HCT116 (cell line): ENCODE results near the gene TMEM239. TPM values are rescaled to one million over a fixed set of nuclear protein-coding genes. Genes with fewer than 3 reads are reported as not detected.

Experiments used
- ATAC-seq: fragments of 200-7000 bp; cut with Tn5 transposase; 2 replicates; pipeline ENCODE4 v1.9.1; 2020; ENCODE audit warnings: mild to moderate bottlenecking, moderate library complexity
- BruUV-seq: library from RNA; stranded (reverse); fragments of 400-500 nt; replicated peaks from 2 replicates; lab custom pipeline; 2021; lab: Mats Ljungman, UMichigan
- CTCF ChIA-PET: fragments of 300-600 bp; sonication (Branson Sonifier 250); formaldehyde crosslinking; loops from one replicate; lab custom pipeline; 2021; ENCODE audit warnings: antibody characterized with exemption; lab: Charles Lee
- POLR2A ChIA-PET: fragments of 300-600, 350-600 bp; sonication (Branson Sonifier 250); formaldehyde crosslinking; loops from one replicate; lab custom pipeline; 2021; ENCODE audit warnings: antibody characterized with exemption; lab: Charles Lee
- RAD21 ChIA-PET, 2 experiments: fragments of 300-600 bp; sonication (Branson Sonifier 250); formaldehyde crosslinking; loops; one replicate each; lab custom pipeline; 2023; ENCODE audit warnings: low total read pairs in 2 of 2; ENCODE audit not compliant: uncharacterized antibody in 2 of 2, unreplicated experiment in 2 of 2, low non-redundant PET in 1 of 2; lab: Charles Lee
- DNase-seq: peaks from one replicate; pipeline ENCODE4 v3.0.0-alpha.2; 2010; ENCODE audit warnings: low read depth, low spot score
- H2AFZ ChIP-seq: fragments of 200-600 bp; shearing (Covaris generic), sonication (generic); 2 replicates; pipeline ENCODE4 v1.6.1; 2017; ENCODE audit warnings: low read depth, mixed run types, mixed read lengths, antibody characterized with exemption, low read length; ENCODE audit not compliant: poor library complexity, severe bottlenecking
- H3K27ac ChIP-seq: 2 replicates; pipeline ENCODE4 v1.5.1; 2012; ENCODE audit warnings: low read depth, low read length
- H3K27me3 ChIP-seq: fragments of 200-600 bp; sonication (generic); 2 replicates; pipeline ENCODE4 v1.6.1; 2016; ENCODE audit warnings: mixed run types, low read length, mixed read lengths; ENCODE audit not compliant: insufficient read depth
- H3K36me3 ChIP-seq, 2 experiments: fragments of 200-500 bp in 1 of 2; fragments of 200-600 bp in 1 of 2; sonication (Bioruptor generic) in 1 of 2; sonication (generic) in 1 of 2; 2 replicates each; pipeline versions ENCODE4 v1.5.1 to v1.6.1; 2014 to 2016; ENCODE audit warnings: low read length in 2 of 2, inconsistent platforms in 1 of 2, mixed read lengths in 1 of 2, mixed run types in 1 of 2; ENCODE audit not compliant: insufficient read depth in 2 of 2, control insufficient read depth in 1 of 2
- H3K4me1 ChIP-seq, 2 experiments: fragments of 200-600 bp in 1 of 2; sonication (generic) in 1 of 2; 2 replicates each; pipeline versions ENCODE4 v1.5.1 to v1.6.1; 2012 to 2017; ENCODE audit warnings: low read length in 2 of 2, inconsistent platforms in 1 of 2, mild to moderate bottlenecking in 1 of 2, mixed read lengths in 1 of 2, mixed run types in 1 of 2, moderate library complexity in 1 of 2; ENCODE audit not compliant: insufficient read depth in 2 of 2, control insufficient read depth in 1 of 2
- H3K4me2 ChIP-seq: fragments of 200-600 bp; sonication (generic); 2 replicates; pipeline ENCODE4 v1.6.1; 2017; ENCODE audit warnings: mixed run types, low read length, mixed read lengths
- H3K4me3 ChIP-seq, 2 experiments: fragments of 200-600 bp in 1 of 2; sonication (generic) in 1 of 2; replicated peaks in 1 of 2; 2 replicates each; pipeline ENCODE4 v1.5.1; 2011 to 2016; ENCODE audit warnings: low read length in 2 of 2, control low read depth in 1 of 2, low read depth in 1 of 2, mild to moderate bottlenecking in 1 of 2, mixed read lengths in 1 of 2, mixed run types in 1 of 2
- H3K79me2 ChIP-seq: fragments of 200-600 bp; sonication (generic); 2 replicates; pipeline ENCODE4 v1.6.1; 2017; ENCODE audit warnings: mild to moderate bottlenecking, mixed run types, low read length, moderate library complexity, mixed read lengths; ENCODE audit not compliant: insufficient read depth
- H3K9ac ChIP-seq: fragments of 200-600 bp; sonication (generic); 2 replicates; pipeline ENCODE4 v1.6.1; 2016; ENCODE audit warnings: low read length, mixed read lengths
- H3K9me2 ChIP-seq: fragments of 200-600 bp; sonication (generic), shearing (Covaris generic); 2 replicates; pipeline ENCODE4 v1.6.1; 2017; ENCODE audit warnings: mixed run types, mild to moderate bottlenecking, moderate library complexity; ENCODE audit not compliant: insufficient read depth
- H3K9me3 ChIP-seq, 2 experiments: fragments of 200-500 bp in 1 of 2; fragments of 200-600 bp in 1 of 2; sonication (Bioruptor generic) in 1 of 2; sonication (generic) in 1 of 2; 2 replicates each; pipeline ENCODE4 v1.6.1; 2014 to 2017; ENCODE audit warnings: low read length in 2 of 2, mixed read lengths in 2 of 2, inconsistent platforms in 1 of 2, low read depth in 1 of 2, mild to moderate bottlenecking in 1 of 2, mixed run types in 1 of 2, moderate library complexity in 1 of 2; ENCODE audit not compliant: control insufficient read depth in 1 of 2, insufficient read depth in 1 of 2
- H4K20me1 ChIP-seq: fragments of 200-600 bp; sonication (generic), shearing (Covaris generic); 2 replicates; pipeline ENCODE4 v1.6.1; 2017; ENCODE audit warnings: mixed run types, mild to moderate bottlenecking, moderate library complexity; ENCODE audit not compliant: insufficient read depth
- CBX3 ChIP-seq: IDR thresholded peaks from 2 replicates; pipeline ENCODE4 v1.6.1; 2012; ENCODE audit warnings: low read depth
- CEBPB ChIP-seq: IDR thresholded peaks from 2 replicates; pipeline ENCODE4 v1.6.1; 2012; ENCODE audit warnings: low read depth
- CTCF ChIP-seq, 3 experiments: fragments of 200-600 bp in 1 of 3; sonication (generic) in 1 of 3; IDR thresholded peaks in 2 of 3; conservative IDR thresholded peaks in 1 of 3; 2 replicates each; pipeline ENCODE4 v1.5.1; 2012 to 2017; ENCODE audit warnings: low read depth in 2 of 3, low read length in 2 of 3, antibody characterized with exemption in 1 of 3, borderline replicate concordance in 1 of 3, control low read depth in 1 of 3, mild to moderate bottlenecking in 1 of 3, mixed read lengths in 1 of 3, mixed run types in 1 of 3, moderate library complexity in 1 of 3; ENCODE audit not compliant: insufficient read depth in 1 of 3
- EGR1 ChIP-seq: IDR thresholded peaks from 2 replicates; pipeline ENCODE4 v1.6.1; 2012; ENCODE audit warnings: low read depth
- EZH2 ChIP-seq: fragments of 200-600 bp; sonication (generic); IDR thresholded peaks from 2 replicates; pipeline ENCODE4 v1.6.1; 2017; ENCODE audit warnings: antibody characterized with exemption, mixed run types
- EZH2phosphoT487 ChIP-seq: fragments of 200-600 bp; IDR thresholded peaks from 2 replicates; pipeline ENCODE4 v1.6.1; 2018; ENCODE audit warnings: antibody characterized with exemption, borderline replicate concordance
- FOSL1 ChIP-seq: IDR thresholded peaks from 2 replicates; pipeline ENCODE4 v1.6.1; 2012; ENCODE audit warnings: low read depth
- JUND ChIP-seq: IDR thresholded peaks from 2 replicates; pipeline ENCODE4 v1.6.1; 2012
- MAX ChIP-seq: IDR thresholded peaks from 2 replicates; pipeline ENCODE4 v1.6.1; 2012
- POLR2AphosphoS5 ChIP-seq: IDR thresholded peaks from 2 replicates; pipeline ENCODE4 v1.6.1; 2011; ENCODE audit warnings: mild to moderate bottlenecking, low read depth, low read length, moderate library complexity
- RAD21 ChIP-seq: IDR thresholded peaks from 2 replicates; pipeline ENCODE4 v1.6.1; 2012; ENCODE audit warnings: low read depth, mild to moderate bottlenecking
- SIN3A ChIP-seq: IDR thresholded peaks from 2 replicates; pipeline ENCODE4 v1.6.1; 2012; ENCODE audit warnings: low read depth
- SP1 ChIP-seq: IDR thresholded peaks from 2 replicates; pipeline ENCODE4 v1.6.1; 2012; ENCODE audit warnings: low read depth
- TCF7L2 ChIP-seq: IDR thresholded peaks from 2 replicates; pipeline ENCODE4 v1.7.0; 2011; ENCODE audit warnings: borderline replicate concordance, inconsistent platforms; ENCODE audit not compliant: insufficient read depth, insufficient read length; ENCODE audit errors: extremely low read depth
- YY1 ChIP-seq: IDR thresholded peaks from 2 replicates; pipeline ENCODE4 v1.6.1; 2011; ENCODE audit warnings: low read length, low read depth, moderate library complexity, mild to moderate bottlenecking; ENCODE audit not compliant: insufficient replicate concordance; ENCODE audit errors: extremely low read depth
- ZFX ChIP-seq: fragments of 450-650 bp; IDR thresholded peaks from 2 replicates; pipeline ENCODE4 v1.6.1; 2017
- ZNF274 ChIP-seq: fragments of 200-500 bp; sonication (Bioruptor generic); IDR thresholded peaks from 2 replicates; pipeline ENCODE4 v1.6.1; 2014; ENCODE audit warnings: mild to moderate bottlenecking, low read depth, low read length, inconsistent platforms
- intact Hi-C: fragments of 100-400 bp; cut with micrococcal nuclease; formaldehyde crosslinking; loops from 2 replicates; pipeline ENCODE4 v1.10.0; 2022
- total RNA-seq: library from RNA; stranded (reverse); gene quantifications from one replicate; pipeline ENCODE4 v1.2.1, GENCODE V29; 2021; ENCODE audit not compliant: unreplicated experiment
- TF ChIP-seq, protein P1 (sequence below): IDR thresholded peaks from 2 replicates; pipeline ENCODE4 v1.6.1; 2012
- TF ChIP-seq, protein P2 (sequence below): IDR thresholded peaks from 2 replicates; pipeline ENCODE4 v1.6.1; 2011; ENCODE audit warnings: mild to moderate bottlenecking, low read length, moderate library complexity; ENCODE audit not compliant: insufficient replicate concordance; ENCODE audit errors: extremely low read depth
- TF ChIP-seq, protein P3 (sequence below): IDR thresholded peaks from 2 replicates; pipeline ENCODE4 v1.6.1; 2012; ENCODE audit warnings: low read depth

Gene TMEM239
- total RNA-seq, 1 experiment from 2014 or later = not detected

- ChIA-PET CTCF (no interaction called here), POLR2A (no interaction called here), RAD21 (interaction anchor here in 1 of 2 experiments (0.7 kb wide), 1 partner anchor 10 kb away, joined by 5 read pairs; no protein-coding TSS in a partner anchor)
- no TSS peak for BruUV-seq
- H3K27ac ChIP-seq = no peak overlapping the region
- TF ChIP-seq POLR2AphosphoS5 = no peak
- no peak for TF ChIP-seq EZH2phosphoT487
- no peak for TF ChIP-seq CTCF (IDR thresholded peaks at IDR 0.05 in 2 of 3, conservative IDR thresholded peaks at IDR 0.05 in 1 of 3; ENCODE audit: borderline replicate concordance in 1 of 3, insufficient read depth in 1 of 3, low read depth in 2 of 3, low read length in 2 of 3)
- no peak for TF ChIP-seq YY1
- TF ChIP-seq SIN3A = no peak
- TF ChIP-seq, protein P1, sequence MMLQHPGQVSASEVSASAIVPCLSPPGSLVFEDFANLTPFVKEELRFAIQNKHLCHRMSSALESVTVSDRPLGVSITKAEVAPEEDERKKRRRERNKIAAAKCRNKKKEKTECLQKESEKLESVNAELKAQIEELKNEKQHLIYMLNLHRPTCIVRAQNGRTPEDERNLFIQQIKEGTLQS = no peak
- TF ChIP-seq RAD21 = no peak
- TF ChIP-seq FOSL1 = no peak
- TF ChIP-seq, protein P2, sequence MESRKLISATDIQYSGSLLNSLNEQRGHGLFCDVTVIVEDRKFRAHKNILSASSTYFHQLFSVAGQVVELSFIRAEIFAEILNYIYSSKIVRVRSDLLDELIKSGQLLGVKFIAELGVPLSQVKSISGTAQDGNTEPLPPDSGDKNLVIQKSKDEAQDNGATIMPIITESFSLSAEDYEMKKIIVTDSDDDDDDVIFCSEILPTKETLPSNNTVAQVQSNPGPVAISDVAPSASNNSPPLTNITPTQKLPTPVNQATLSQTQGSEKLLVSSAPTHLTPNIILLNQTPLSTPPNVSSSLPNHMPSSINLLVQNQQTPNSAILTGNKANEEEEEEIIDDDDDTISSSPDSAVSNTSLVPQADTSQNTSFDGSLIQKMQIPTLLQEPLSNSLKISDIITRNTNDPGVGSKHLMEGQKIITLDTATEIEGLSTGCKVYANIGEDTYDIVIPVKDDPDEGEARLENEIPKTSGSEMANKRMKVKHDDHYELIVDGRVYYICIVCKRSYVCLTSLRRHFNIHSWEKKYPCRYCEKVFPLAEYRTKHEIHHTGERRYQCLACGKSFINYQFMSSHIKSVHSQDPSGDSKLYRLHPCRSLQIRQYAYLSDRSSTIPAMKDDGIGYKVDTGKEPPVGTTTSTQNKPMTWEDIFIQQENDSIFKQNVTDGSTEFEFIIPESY = no peak
- TF ChIP-seq SP1 = no peak
- no peak for TF ChIP-seq CEBPB
- TF ChIP-seq ZNF274 = no peak
- TF ChIP-seq JUND = no peak
- TF ChIP-seq ZFX = no peak
- no peak for TF ChIP-seq EZH2
- TF ChIP-seq, protein P3, sequence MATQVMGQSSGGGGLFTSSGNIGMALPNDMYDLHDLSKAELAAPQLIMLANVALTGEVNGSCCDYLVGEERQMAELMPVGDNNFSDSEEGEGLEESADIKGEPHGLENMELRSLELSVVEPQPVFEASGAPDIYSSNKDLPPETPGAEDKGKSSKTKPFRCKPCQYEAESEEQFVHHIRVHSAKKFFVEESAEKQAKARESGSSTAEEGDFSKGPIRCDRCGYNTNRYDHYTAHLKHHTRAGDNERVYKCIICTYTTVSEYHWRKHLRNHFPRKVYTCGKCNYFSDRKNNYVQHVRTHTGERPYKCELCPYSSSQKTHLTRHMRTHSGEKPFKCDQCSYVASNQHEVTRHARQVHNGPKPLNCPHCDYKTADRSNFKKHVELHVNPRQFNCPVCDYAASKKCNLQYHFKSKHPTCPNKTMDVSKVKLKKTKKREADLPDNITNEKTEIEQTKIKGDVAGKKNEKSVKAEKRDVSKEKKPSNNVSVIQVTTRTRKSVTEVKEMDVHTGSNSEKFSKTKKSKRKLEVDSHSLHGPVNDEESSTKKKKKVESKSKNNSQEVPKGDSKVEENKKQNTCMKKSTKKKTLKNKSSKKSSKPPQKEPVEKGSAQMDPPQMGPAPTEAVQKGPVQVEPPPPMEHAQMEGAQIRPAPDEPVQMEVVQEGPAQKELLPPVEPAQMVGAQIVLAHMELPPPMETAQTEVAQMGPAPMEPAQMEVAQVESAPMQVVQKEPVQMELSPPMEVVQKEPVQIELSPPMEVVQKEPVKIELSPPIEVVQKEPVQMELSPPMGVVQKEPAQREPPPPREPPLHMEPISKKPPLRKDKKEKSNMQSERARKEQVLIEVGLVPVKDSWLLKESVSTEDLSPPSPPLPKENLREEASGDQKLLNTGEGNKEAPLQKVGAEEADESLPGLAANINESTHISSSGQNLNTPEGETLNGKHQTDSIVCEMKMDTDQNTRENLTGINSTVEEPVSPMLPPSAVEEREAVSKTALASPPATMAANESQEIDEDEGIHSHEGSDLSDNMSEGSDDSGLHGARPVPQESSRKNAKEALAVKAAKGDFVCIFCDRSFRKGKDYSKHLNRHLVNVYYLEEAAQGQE = no peak
- TF ChIP-seq MAX = no peak
- TF ChIP-seq EGR1 = no peak
- TF ChIP-seq TCF7L2 = no peak
- no peak for TF ChIP-seq CBX3
- H3K27me3 ChIP-seq = no peaks in the 10 kb centered on the region
- H3K79me2 ChIP-seq = no peaks in the 10 kb centered on the region
- H3K4me2 ChIP-seq = no peak overlapping the region
- no peak overlapping the region for H2AFZ ChIP-seq
- no peak for ATAC-seq
- intact Hi-C loops = no loop called here
- H3K4me1 ChIP-seq = no peaks in the 10 kb centered on the region; a peak in 1 of 4 replicates
- no peak for DNase-seq
- no peak overlapping the region for H3K4me3 ChIP-seq
- H3K9me2 ChIP-seq = no peaks in the 10 kb centered on the region
- no peak overlapping the region for H3K9ac ChIP-seq
- no peaks in the 10 kb centered on the region for H3K9me3 ChIP-seq
- no peaks in the 10 kb centered on the region for H3K36me3 ChIP-seq
- no peaks in the 10 kb centered on the region for H4K20me1 ChIP-seq
These were observed 42.4 kb upstream of the TMEM239 start for GRCh38 chr20:2773812-2774211.
